SU-DHL-6 (cell line): ENCODE results near the gene FNTB.

ENCODE experiments used
- H2AFZ ChIP-seq: fragments of 200-600 bp; sonication (generic); 2 replicates; pipeline ENCODE4 v1.6.1; 2014; ENCODE audit warnings: low read depth, mild to moderate bottlenecking, moderate library complexity, mixed read lengths, antibody characterized with exemption, low read length; ENCODE audit not compliant: severe bottlenecking
- H3F3A ChIP-seq: fragments of 200-600 bp; shearing (Covaris generic); 2 replicates; pipeline ENCODE4 v1.6.0; 2016; ENCODE audit warnings: antibody characterized with exemption, mild to moderate bottlenecking; ENCODE audit not compliant: insufficient read depth
- H3K27ac ChIP-seq: fragments of 200-600 bp; sonication (generic); 2 replicates; pipeline ENCODE4 v1.5.1; 2016; ENCODE audit warnings: low read depth, mild to moderate bottlenecking, low read length, moderate library complexity, mixed read lengths
- H3K27me3 ChIP-seq: fragments of 200-600 bp; sonication (generic), shearing (Covaris generic); 2 replicates; pipeline ENCODE4 v1.6.0; 2014; ENCODE audit warnings: mild to moderate bottlenecking, low read length
- H3K36me3 ChIP-seq: fragments of 200-600 bp; sonication (generic); 2 replicates; pipeline ENCODE4 v1.6.1; 2014; ENCODE audit warnings: mild to moderate bottlenecking, low read length, mixed read lengths
- H3K4me2 ChIP-seq: fragments of 300-600, 200-600 bp; shearing (Covaris generic), sonication (generic); 2 replicates; pipeline ENCODE4 v1.6.0; 2014; ENCODE audit warnings: low read length, low read depth, mild to moderate bottlenecking; ENCODE audit not compliant: poor library complexity, severe bottlenecking
- H3K4me3 ChIP-seq: fragments of 200-600 bp; sonication (generic); 2 replicates; pipeline ENCODE4 v1.5.1; 2014; ENCODE audit warnings: antibody characterized with exemption, low read length, mild to moderate bottlenecking, mixed read lengths; ENCODE audit not compliant: insufficient read depth, poor library complexity, severe bottlenecking
- H3K79me2 ChIP-seq: fragments of 200-600 bp; sonication (generic); 2 replicates; pipeline ENCODE4 v1.6.1; 2014; ENCODE audit warnings: mild to moderate bottlenecking, low read length, moderate library complexity; ENCODE audit not compliant: insufficient read depth
- H3K9ac ChIP-seq: fragments of 200-600 bp; sonication (generic); 2 replicates; pipeline ENCODE4 v1.7.0; 2014; ENCODE audit warnings: mild to moderate bottlenecking, low read length
- H3K9me2 ChIP-seq: fragments of 200-600 bp; sonication (generic); replicated peaks from 2 replicates; pipeline ENCODE4 v1.6.1; 2014; ENCODE audit warnings: low read length; ENCODE audit not compliant: insufficient read depth
- H3K9me3 ChIP-seq: fragments of 200-600 bp; sonication (generic); 2 replicates; pipeline ENCODE4 v1.6.1; 2014; ENCODE audit warnings: low read length, mixed read lengths; ENCODE audit not compliant: insufficient read depth
- H4K20me1 ChIP-seq: fragments of 200-600 bp; sonication (generic); 2 replicates; pipeline ENCODE4 v1.6.1; 2014; ENCODE audit warnings: low read depth, mild to moderate bottlenecking, antibody characterized with exemption, low read length, moderate library complexity, mixed read lengths
- CTCF ChIP-seq: fragments of 200-600 bp; sonication (generic); IDR thresholded peaks from one replicate; pipeline ENCODE4 v1.5.1; 2017; ENCODE audit warnings: antibody characterized with exemption, mild to moderate bottlenecking, low read length, moderate library complexity; ENCODE audit not compliant: insufficient read depth, poor library complexity, severe bottlenecking
- EZH2phosphoT487 ChIP-seq: fragments of 200-600 bp; sonication (generic), shearing (Covaris generic); conservative IDR thresholded peaks from 2 replicates; pipeline ENCODE4 v1.6.1; 2018; ENCODE audit warnings: mild to moderate bottlenecking, antibody characterized with exemption, low read length, moderate library complexity, mixed read lengths

FNTB gene

GRCh38 chr14:65102441-65103149 lies 115.9 kb downstream of the FNTB start, which contains the start of gene MAX:
Gene MAX, minus strand, starts transcription at chr14:65102517. Its CDS starts 178 bp downstream, at chr14:65102339.
- peaks cover 42% of the 10 kb centered on the region for H3K79me2 ChIP-seq
- peaks cover 5% of the 10 kb centered on the region; the same call in 1 of the 2 replicates for H3K36me3 ChIP-seq
- H3K4me2 ChIP-seq: peak within 1 kb of the TSS; percentile 100
- no peaks in the 10 kb centered on the region for H3K9me2 ChIP-seq
- peak within 1 kb of the TSS; percentile 94 for H3K9ac ChIP-seq
- no peak for TF ChIP-seq CTCF
- TF ChIP-seq EZH2phosphoT487: no peak
- H2AFZ ChIP-seq: peak within 1 kb of the TSS; percentile 92
- H3K27ac ChIP-seq: peak within 1 kb of the TSS; percentile 60
- H3K9me3 ChIP-seq: no peaks in the 10 kb centered on the region
- H4K20me1 ChIP-seq: 0 out of 2 replicates have a peak, but pooled peaks cover 8% of the 10 kb centered on the region
- no peaks in the 10 kb centered on the region for H3K27me3 ChIP-seq
- H3F3A ChIP-seq: peaks cover 9% of the 10 kb centered on the region; the same call in 1 of the 2 replicates
- peak within 1 kb of the TSS; percentile 97 for H3K4me3 ChIP-seq

GRCh38 chr14:65103150-65103760 lies 116.6 kb downstream of the FNTB start:
- Histone ChIP-seq H3K9me2 (no peaks in the 10 kb centered on the region), H3K9ac (peak overlapping the region; percentile 66), H3K79me2 (peaks cover 35% of the 10 kb centered on the region), H3K27ac (no peak overlapping the region), H3K36me3 (no peaks in the 10 kb centered on the region; the same call in 1 of the 2 replicates), H3K4me3 (peak overlapping the region; percentile 82), H3F3A (peaks cover 9% of the 10 kb centered on the region; the same call in 1 of the 2 replicates), H2AFZ (peak overlapping the region; percentile 92), H3K9me3 (no peaks in the 10 kb centered on the region), H3K4me2 (peak overlapping the region; percentile 83), H3K27me3 (no peaks in the 10 kb centered on the region), H4K20me1 (0 out of 2 replicates have a peak, but pooled peaks cover 5% of the 10 kb centered on the region)
- TF ChIP-seq EZH2phosphoT487 (no peak), CTCF (no peak)

GRCh38 chr14:65104791-65105190 lies 118.1 kb downstream of the FNTB start:
- no peaks in the 10 kb centered on the region for H3K36me3 ChIP-seq
- peaks cover 20% of the 10 kb centered on the region for H3K79me2 ChIP-seq
- no peaks in the 10 kb centered on the region for H3K9me3 ChIP-seq
- peaks cover 9% of the 10 kb centered on the region; the same call in 1 of the 2 replicates for H3F3A ChIP-seq
- H4K20me1 ChIP-seq: no peaks in the 10 kb centered on the region
- no peak for TF ChIP-seq EZH2phosphoT487
- no peak overlapping the region for H3K27ac ChIP-seq
- no peak overlapping the region for H3K4me3 ChIP-seq
- H3K27me3 ChIP-seq: no peaks in the 10 kb centered on the region
- no peak overlapping the region for H2AFZ ChIP-seq
- H3K9ac ChIP-seq: no peak overlapping the region
- no peaks in the 10 kb centered on the region for H3K9me2 ChIP-seq
- no peak overlapping the region for H3K4me2 ChIP-seq

- H3F3A ChIP-seq: peaks cover 5% of the 10 kb centered on the region; the same call in 1 of the 2 replicates
- no peak overlapping the region for H3K4me3 ChIP-seq
- no peak overlapping the region for H2AFZ ChIP-seq
- H4K20me1 ChIP-seq: no peaks in the 10 kb centered on the region
- no peaks in the 10 kb centered on the region for H3K9me2 ChIP-seq
- H3K9ac ChIP-seq: no peak overlapping the region
- no peak overlapping the region for H3K4me2 ChIP-seq
- H3K9me3 ChIP-seq: no peaks in the 10 kb centered on the region
- H3K36me3 ChIP-seq: no peaks in the 10 kb centered on the region
- H3K27ac ChIP-seq: no peak overlapping the region
- no peak for TF ChIP-seq CTCF
- TF ChIP-seq EZH2phosphoT487: no peak
- H3K79me2 ChIP-seq: peaks cover 8% of the 10 kb centered on the region
- H3K27me3 ChIP-seq: no peaks in the 10 kb centered on the region
These were observed 119.6 kb downstream of the FNTB start for GRCh38 chr14:65106316-65106715.
